Measurements from ENCODE around the gene COX7A2. TPM values are rescaled to one million over a fixed set of nuclear protein-coding genes. Genes with fewer than 3 reads are reported as not detected.
A peak's percentile ranks its signal among the peaks of the same experiment; 100 is the strongest.

The COX7A2 gene
- total and polyA plus RNA-seq, 4 donors, result 199 to 1,052 (median 305) TPM

DNA sequence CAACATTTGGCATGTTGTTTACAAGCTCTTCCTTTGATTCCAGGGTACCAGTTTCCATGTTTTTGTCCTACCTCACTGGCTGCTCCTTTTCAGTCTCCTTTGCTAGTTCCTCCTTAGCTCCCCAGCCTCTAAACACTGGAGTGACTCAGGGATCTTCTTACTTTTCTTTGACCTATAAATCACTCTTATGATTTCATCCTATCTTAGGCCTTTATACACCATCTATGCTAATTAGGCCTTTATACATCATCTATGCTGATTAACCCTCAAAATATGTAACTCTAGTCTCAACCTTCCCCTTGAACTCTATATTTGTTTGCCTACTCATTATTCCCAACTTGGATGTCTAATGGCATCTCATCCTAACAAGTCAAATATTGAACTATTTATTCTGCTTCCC lies 31.5 kb upstream of the COX7A2 start:
- H3K27me3 ChIP-seq (ENCODE audit: control insufficient read depth in 1 of 2, insufficient read depth in 2 of 2, low read length in 1 of 2), result no peaks in the 10 kb centered on the region
- H3K9me3 ChIP-seq (ENCODE audit: control insufficient read depth, low read length), result peaks cover 2% of the 10 kb centered on the region
- no peak overlapping the region for H3K27ac ChIP-seq (ENCODE audit: low read depth in 1 of 2, low read length in 2 of 2)
- intact Hi-C loops (cut with DNase I), result no loop called here
- peaks cover 1 to 18% of the 10 kb centered on the region in 2 donors for H3K4me1 ChIP-seq (ENCODE audit: control insufficient read depth in 1 of 2, insufficient read depth in 2 of 2, low read length in 2 of 2)
- DNase-seq (no peak), ATAC-seq (ENCODE audit: low FRiP score) (no peak)
- H3K4me3 ChIP-seq (ENCODE audit: low read length in 2 of 2), result no peak overlapping the region
- peaks cover 0 to 2% of the 10 kb centered on the region in 2 donors for H3K36me3 ChIP-seq (ENCODE audit: control insufficient read depth in 1 of 2, insufficient read depth in 2 of 2, low read length in 1 of 2)

DNA sequence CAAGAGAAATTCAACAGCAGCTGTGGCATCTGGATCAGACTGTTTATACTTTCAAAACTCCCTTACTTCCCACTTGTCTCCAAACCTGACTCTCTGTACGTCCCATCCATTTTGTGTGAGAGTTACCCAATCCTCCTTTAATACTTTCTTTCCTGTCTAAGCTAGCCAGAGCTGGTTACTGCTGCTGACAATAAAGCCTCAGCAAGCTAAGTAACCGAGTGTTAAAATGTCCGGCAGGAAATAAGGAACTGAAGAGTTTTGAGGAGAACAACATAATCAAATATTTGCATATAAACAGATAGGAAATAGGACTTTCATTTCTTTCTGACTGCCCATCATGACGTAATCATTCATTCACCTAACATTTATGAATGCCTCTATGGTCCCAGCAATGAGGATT lies 29.4 kb upstream of the COX7A2 start:
- 92 to 93% methylated on average over 4 of the region's 4 CpGs for WGBS, 2 donors
- Histone ChIP-seq H3K4me3 (ENCODE audit: low read length in 2 of 2) (no peak overlapping the region), H3K36me3 (ENCODE audit: control insufficient read depth in 1 of 2, insufficient read depth in 2 of 2, low read length in 1 of 2) (peaks cover 0 to 2% of the 10 kb centered on the region in 2 donors), H3K4me1 (ENCODE audit: control insufficient read depth in 1 of 2, insufficient read depth in 2 of 2, low read length in 2 of 2) (peaks cover 7 to 11% of the 10 kb centered on the region in 2 donors), H3K27ac (ENCODE audit: low read depth in 1 of 2, low read length in 2 of 2) (peak overlapping the region in 1 of 2 donors; percentile 36), H3K9me3 (ENCODE audit: control insufficient read depth, low read length) (peaks cover 2% of the 10 kb centered on the region), H3K27me3 (ENCODE audit: control insufficient read depth in 1 of 2, insufficient read depth in 2 of 2, low read length in 1 of 2) (no peaks in the 10 kb centered on the region)
- no peak for ATAC-seq (ENCODE audit: low FRiP score)
- intact Hi-C loops (cut with DNase I), result no loop called here
- no peak for DNase-seq

DNA sequence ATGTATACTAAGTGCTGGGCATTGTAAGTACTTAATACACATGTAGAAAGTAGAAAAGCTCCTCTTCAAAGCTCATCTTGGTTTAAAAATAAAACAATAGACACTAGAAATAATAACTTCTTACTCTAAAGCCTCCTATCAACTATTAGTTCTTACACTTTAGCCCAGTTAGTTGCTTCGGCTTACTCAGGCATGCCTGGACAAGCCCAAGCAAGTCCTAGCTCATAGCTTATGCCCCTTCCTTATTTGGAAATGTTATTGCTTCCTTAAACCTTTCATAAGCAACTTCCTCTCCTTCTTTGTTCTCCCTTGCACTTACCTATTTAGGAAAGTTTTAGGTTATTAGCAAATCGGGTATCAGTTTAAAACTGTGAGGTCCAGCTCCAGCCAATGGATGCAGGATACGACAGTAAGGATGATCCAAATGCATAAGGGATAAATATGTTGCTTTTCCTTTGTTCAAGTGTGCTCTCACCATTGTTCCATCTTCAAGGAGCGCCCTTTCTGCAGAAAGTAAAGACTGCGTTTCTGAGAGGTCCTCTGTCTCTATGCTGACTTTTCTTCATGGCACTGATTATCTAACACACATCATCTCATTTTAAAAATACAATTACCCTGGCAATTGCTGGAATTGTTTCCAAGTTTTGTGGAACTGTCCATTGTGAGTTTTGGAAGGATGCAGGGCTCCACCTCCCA lies 28.7 kb upstream of the COX7A2 start:
- no peak overlapping the region for H3K4me3 ChIP-seq (ENCODE audit: low read length in 2 of 2)
- peak overlapping the region in 1 of 2 donors; percentile 36 for H3K27ac ChIP-seq (ENCODE audit: low read depth in 1 of 2, low read length in 2 of 2)
- no peaks in the 10 kb centered on the region for H3K27me3 ChIP-seq (ENCODE audit: control insufficient read depth in 1 of 2, insufficient read depth in 2 of 2, low read length in 1 of 2)
- peaks cover 2% of the 10 kb centered on the region for H3K9me3 ChIP-seq (ENCODE audit: control insufficient read depth, low read length)
- peaks cover 7 to 11% of the 10 kb centered on the region in 2 donors for H3K4me1 ChIP-seq (ENCODE audit: control insufficient read depth in 1 of 2, insufficient read depth in 2 of 2, low read length in 2 of 2)
- intact Hi-C loops (cut with DNase I), result no loop called here
- 80 to 82% methylated on average over 5 of the region's 5 CpGs for WGBS, 2 donors
- no peak for DNase-seq
- peaks cover 0 to 2% of the 10 kb centered on the region in 2 donors for H3K36me3 ChIP-seq (ENCODE audit: control insufficient read depth in 1 of 2, insufficient read depth in 2 of 2, low read length in 1 of 2)
- ATAC-seq (ENCODE audit: low FRiP score), result no peak

DNA sequence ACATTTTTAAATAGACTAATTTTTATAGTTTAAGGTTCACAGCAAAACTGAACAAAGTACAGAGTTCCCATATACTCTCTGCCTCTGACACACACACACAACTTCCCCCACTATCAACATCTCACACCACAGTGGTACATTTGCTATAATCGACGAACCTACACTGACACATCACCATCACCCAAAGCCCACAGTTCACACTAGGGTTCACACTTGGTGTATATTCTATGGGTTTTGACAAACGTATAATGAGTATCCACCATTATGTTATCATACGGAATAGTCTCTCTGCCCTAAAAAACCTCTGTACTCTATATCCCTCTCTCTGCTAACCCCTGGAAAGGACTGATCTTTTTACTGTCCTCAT lies 25.4 kb upstream of the COX7A2 start:
- no peak for ATAC-seq (ENCODE audit: low FRiP score)
- intact Hi-C loops (cut with DNase I), result no loop called here
- peaks cover 0 to 2% of the 10 kb centered on the region in 2 donors for H3K36me3 ChIP-seq (ENCODE audit: control insufficient read depth in 1 of 2, insufficient read depth in 2 of 2, low read length in 1 of 2)
- peaks cover 0 to 7% of the 10 kb centered on the region in 2 donors for H3K4me1 ChIP-seq (ENCODE audit: control insufficient read depth in 1 of 2, insufficient read depth in 2 of 2, low read length in 2 of 2)
- H3K4me3 ChIP-seq (ENCODE audit: low read length in 2 of 2), result no peak overlapping the region
- H3K9me3 ChIP-seq (ENCODE audit: control insufficient read depth, low read length), result peaks cover 2% of the 10 kb centered on the region
- no peak overlapping the region for H3K27ac ChIP-seq (ENCODE audit: low read depth in 1 of 2, low read length in 2 of 2)
- no peaks in the 10 kb centered on the region for H3K27me3 ChIP-seq (ENCODE audit: control insufficient read depth in 1 of 2, insufficient read depth in 2 of 2, low read length in 1 of 2)
- 84 to 85% methylated on average over 4 of the region's 4 CpGs for WGBS, 2 donors
- no peak for DNase-seq

DNA sequence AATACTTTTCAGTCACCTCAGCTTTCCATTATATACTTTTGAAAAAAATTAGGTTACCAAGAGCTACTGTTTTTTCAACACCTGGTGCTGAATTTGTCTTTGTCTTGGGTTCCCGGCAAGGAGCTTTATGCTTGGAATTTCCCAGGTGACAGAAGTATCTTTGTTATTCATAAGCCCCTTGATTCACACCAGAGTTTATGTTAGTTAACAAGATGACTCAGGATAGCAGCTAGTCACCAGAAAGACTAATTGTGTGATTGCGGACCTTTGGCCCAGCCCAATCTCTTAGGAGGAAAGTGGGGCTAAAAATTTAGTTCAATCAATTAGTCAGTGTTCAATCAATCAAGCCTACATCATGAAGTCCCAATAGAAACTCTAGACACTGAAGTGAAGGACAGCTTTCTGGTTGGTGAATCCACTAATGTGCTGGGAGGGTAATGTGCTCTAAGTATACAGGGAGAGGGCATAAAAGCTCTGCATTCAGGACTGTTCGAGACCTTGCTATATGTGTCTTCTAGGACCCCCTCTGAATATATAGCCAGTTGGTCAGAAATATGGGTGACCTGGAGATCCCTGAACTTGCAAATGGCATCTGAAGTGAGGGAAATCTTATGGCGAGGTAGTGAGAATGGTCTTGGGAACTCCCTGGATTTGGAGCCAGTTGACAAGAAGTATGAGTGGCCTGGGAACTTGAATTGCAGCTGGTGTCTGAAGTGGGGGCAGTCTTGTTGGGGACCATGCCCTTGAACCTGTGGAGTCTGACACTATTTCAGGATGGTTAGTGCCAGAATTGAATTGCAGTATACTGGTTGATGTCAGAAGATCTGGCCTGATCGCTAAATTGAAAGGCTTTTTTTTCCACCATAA lies 24.8 kb upstream of the COX7A2 start:
- peaks cover 2% of the 10 kb centered on the region for H3K9me3 ChIP-seq (ENCODE audit: control insufficient read depth, low read length)
- ATAC-seq (ENCODE audit: low FRiP score), result no peak
- no peak for DNase-seq
- intact Hi-C loops (cut with DNase I), result no loop called here
- H3K27ac ChIP-seq (ENCODE audit: low read depth in 1 of 2, low read length in 2 of 2), result peak overlapping the region in 1 of 2 donors; percentile 40
- no peak overlapping the region for H3K4me3 ChIP-seq (ENCODE audit: low read length in 2 of 2)
- H3K36me3 ChIP-seq (ENCODE audit: control insufficient read depth in 1 of 2, insufficient read depth in 2 of 2, low read length in 1 of 2), result peaks cover 0 to 2% of the 10 kb centered on the region in 2 donors
- peaks cover 0 to 7% of the 10 kb centered on the region in 2 donors for H3K4me1 ChIP-seq (ENCODE audit: control insufficient read depth in 1 of 2, insufficient read depth in 2 of 2, low read length in 2 of 2)
- H3K27me3 ChIP-seq (ENCODE audit: control insufficient read depth in 1 of 2, insufficient read depth in 2 of 2, low read length in 1 of 2), result no peaks in the 10 kb centered on the region
- WGBS, 2 donors, result 75 to 77% methylated on average over 5 of the region's 5 CpGs

DNA sequence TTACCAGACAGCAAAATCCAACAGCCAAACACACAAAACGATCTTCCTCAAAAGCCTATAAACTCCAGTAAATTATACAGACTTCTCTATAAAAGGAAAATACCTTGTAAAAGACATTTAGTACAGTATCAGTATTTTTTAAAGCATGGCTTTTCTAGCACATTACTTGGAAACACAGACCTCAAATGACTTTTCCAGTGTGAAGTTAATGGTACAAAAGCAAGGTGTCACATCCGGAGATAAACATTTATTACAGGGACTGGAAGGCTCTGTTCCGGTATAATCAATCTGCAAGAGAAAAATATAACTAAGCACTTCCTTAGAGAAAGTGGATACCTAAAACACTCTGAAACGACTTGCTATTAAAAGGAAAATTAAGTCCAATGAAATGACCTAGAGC lies 23.9 kb upstream of the COX7A2 start:
- Histone ChIP-seq H3K9me3 (ENCODE audit: control insufficient read depth, low read length) (peaks cover under 1% of the 10 kb centered on the region), H3K27me3 (ENCODE audit: control insufficient read depth in 1 of 2, insufficient read depth in 2 of 2, low read length in 1 of 2) (no peaks in the 10 kb centered on the region), H3K36me3 (ENCODE audit: control insufficient read depth in 1 of 2, insufficient read depth in 2 of 2, low read length in 1 of 2) (no peaks in the 10 kb centered on the region), H3K27ac (ENCODE audit: low read depth in 1 of 2, low read length in 2 of 2) (no peak overlapping the region), H3K4me3 (ENCODE audit: low read length in 2 of 2) (no peak overlapping the region), H3K4me1 (ENCODE audit: control insufficient read depth in 1 of 2, insufficient read depth in 2 of 2, low read length in 2 of 2) (peaks cover 0 to 7% of the 10 kb centered on the region in 2 donors)
- DNase-seq (no peak), ATAC-seq (ENCODE audit: low FRiP score) (no peak)
- 27 to 30% methylated on average over 4 of the region's 4 CpGs for WGBS, 2 donors
- intact Hi-C loops (cut with DNase I), result loop anchor here (2.0 kb wide), 1 partner anchor 259 kb away; no protein-coding TSS in a partner anchor

DNA sequence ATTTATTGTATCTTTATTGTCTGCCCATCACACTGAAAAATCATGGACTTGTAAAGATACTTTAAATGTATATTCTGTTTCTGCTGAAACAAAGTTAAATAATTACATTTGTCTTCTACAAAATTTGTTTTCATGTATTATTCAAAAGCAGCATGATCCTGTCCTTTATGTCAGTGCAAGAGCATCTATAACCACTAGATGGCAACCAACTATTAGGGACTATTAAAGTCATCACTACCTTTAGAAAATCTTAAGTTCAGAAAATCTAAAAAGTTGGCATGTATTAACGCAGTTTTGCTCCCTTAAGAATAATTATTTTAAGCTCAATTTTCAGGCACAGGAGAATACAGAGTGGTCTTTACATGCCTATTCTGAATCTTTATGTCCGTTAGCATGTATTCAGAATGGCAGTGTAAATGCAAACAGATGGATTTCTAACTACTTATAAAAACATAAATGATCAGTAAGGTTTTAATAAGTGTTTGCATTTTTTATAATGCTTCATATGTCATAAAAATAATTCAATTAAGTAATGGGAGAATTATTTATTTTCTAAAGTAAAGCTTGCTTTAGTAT lies 23.2 kb upstream of the COX7A2 start:
- DNase-seq, result no peak
- intact Hi-C loops (cut with DNase I), result loop anchor here (2.0 kb wide), 1 partner anchor 260 kb away; no protein-coding TSS in a partner anchor
- Histone ChIP-seq H3K27ac (ENCODE audit: low read depth in 1 of 2, low read length in 2 of 2) (no peak overlapping the region), H3K4me1 (ENCODE audit: control insufficient read depth in 1 of 2, insufficient read depth in 2 of 2, low read length in 2 of 2) (peaks cover 0 to 7% of the 10 kb centered on the region in 2 donors), H3K9me3 (ENCODE audit: control insufficient read depth, low read length) (no peaks in the 10 kb centered on the region), H3K27me3 (ENCODE audit: control insufficient read depth in 1 of 2, insufficient read depth in 2 of 2, low read length in 1 of 2) (no peaks in the 10 kb centered on the region), H3K36me3 (ENCODE audit: control insufficient read depth in 1 of 2, insufficient read depth in 2 of 2, low read length in 1 of 2) (no peaks in the 10 kb centered on the region), H3K4me3 (ENCODE audit: low read length in 2 of 2) (no peak overlapping the region)
- ATAC-seq (ENCODE audit: low FRiP score), result peak; percentile 81
- WGBS, 2 donors, result 44 to 48% methylated on average over 2 of the region's 2 CpGs

DNA sequence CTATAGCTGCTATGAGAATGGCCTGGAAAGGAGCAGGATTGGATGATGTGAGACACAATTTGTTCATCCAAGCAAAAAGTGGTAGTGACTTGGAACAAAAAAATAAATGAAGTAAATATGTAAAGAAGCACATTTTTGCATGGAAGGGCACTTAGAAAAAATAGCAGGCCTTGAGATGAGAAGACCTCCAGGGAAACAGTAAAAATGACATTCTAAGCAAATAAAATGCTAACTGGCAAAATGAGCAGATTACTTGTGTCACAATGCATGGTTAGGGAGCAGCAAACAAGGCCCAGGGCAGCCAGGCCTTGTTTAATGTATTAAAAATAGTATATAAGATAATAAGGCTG lies 19.8 kb upstream of the COX7A2 start:
- Histone ChIP-seq H3K4me3 (ENCODE audit: low read length in 2 of 2) (no peak overlapping the region), H3K9me3 (ENCODE audit: control insufficient read depth, low read length) (no peaks in the 10 kb centered on the region), H3K27me3 (ENCODE audit: control insufficient read depth in 1 of 2, insufficient read depth in 2 of 2, low read length in 1 of 2) (no peaks in the 10 kb centered on the region), H3K27ac (ENCODE audit: low read depth in 1 of 2, low read length in 2 of 2) (no peak overlapping the region), H3K36me3 (ENCODE audit: control insufficient read depth in 1 of 2, insufficient read depth in 2 of 2, low read length in 1 of 2) (peaks cover 0 to 2% of the 10 kb centered on the region in 2 donors), H3K4me1 (ENCODE audit: control insufficient read depth in 1 of 2, insufficient read depth in 2 of 2, low read length in 2 of 2) (peaks cover 0 to under 1% of the 10 kb centered on the region in 2 donors)
- ATAC-seq (ENCODE audit: low FRiP score) (no peak), DNase-seq (no peak)
- intact Hi-C loops (cut with DNase I), result no loop called here
